Epithelial cell of proximal tubule (primary cell): ENCODE measurements around the gene TFAP2D. TPM values are rescaled to one million over a fixed set of nuclear protein-coding genes. Genes with fewer than 3 reads are reported as not detected.

ENCODE experiments used
- DNase-seq: peaks from one replicate; pipeline ENCODE4 v3.0.0-alpha.2; 2011; ENCODE audit warnings: low read depth
- H3K4me3 ChIP-seq: 2 replicates; pipeline ENCODE4 v1.5.1; 2011; ENCODE audit warnings: low read depth, mild to moderate bottlenecking, low read length
- CTCF ChIP-seq: conservative IDR thresholded peaks from 2 replicates; pipeline ENCODE4 v1.5.1; 2012; ENCODE audit warnings: low read depth, mild to moderate bottlenecking, low read length
- total RNA-seq: library from RNA; depleted of rRNA; stranded (reverse); fragments of >200 nt; gene quantifications from 2 replicates; pipeline ENCODE4 v1.2.3, GENCODE V29; 2015

The TFAP2D gene
- total RNA-seq, 1 donor from 2014 or later: not detected

- TF ChIP-seq CTCF: no peak
- H3K4me3 ChIP-seq: no peak overlapping the region
- DNase-seq: no peak
Observed at GRCh38 chr6:50718566-50718965, 5.2 kb downstream of the TFAP2D start.

- DNase-seq: no peak
- no peak overlapping the region for H3K4me3 ChIP-seq
- TF ChIP-seq CTCF: no peak
Observed at GRCh38 chr6:50720623-50721022, 7.3 kb downstream of the TFAP2D start.

GRCh38 chr6:50721978-50722377 is 8.7 kb downstream of the TFAP2D start:
- no peak for DNase-seq
- H3K4me3 ChIP-seq: no peak overlapping the region
- TF ChIP-seq CTCF: no peak

- no peak overlapping the region for H3K4me3 ChIP-seq
- no peak for DNase-seq
- TF ChIP-seq CTCF: no peak
Observed at GRCh38 chr6:50722829-50723554, 9.7 kb downstream of the TFAP2D start.

GRCh38 chr6:50724381-50725124 is 11.2 kb downstream of the TFAP2D start:
- H3K4me3 ChIP-seq: no peak overlapping the region
- no peak for TF ChIP-seq CTCF
- no peak for DNase-seq

- TF ChIP-seq CTCF: no peak
- H3K4me3 ChIP-seq: no peak overlapping the region
- DNase-seq: no peak
Observed at GRCh38 chr6:50734488-50734887, 21.2 kb downstream of the TFAP2D start.
